Subcutaneous adipose tissue (tissue), 4 donors: ENCODE results near the gene GRIA4. TPM values are rescaled to one million over a fixed set of nuclear protein-coding genes. Genes with fewer than 3 reads are reported as not detected.

Source experiments
- total RNA-seq, 4 donors: library from RNA; depleted of rRNA; stranded (reverse); fragments of >200 nt; gene quantifications; one replicate each; pipeline ENCODE4 v1.1.0, GENCODE V29; 2016
- TF ChIP-seq, protein P1 (sequence below): fragments of 450-650 bp; IDR thresholded peaks from one replicate; pipeline ENCODE4 v1.5.1; 2016; ENCODE audit warnings: low read depth, mild to moderate bottlenecking, control low read depth, antibody characterized with exemption, moderate library complexity

Gene GRIA4
- total RNA-seq, 4 donors from 2014 or later, result not detected

DNA sequence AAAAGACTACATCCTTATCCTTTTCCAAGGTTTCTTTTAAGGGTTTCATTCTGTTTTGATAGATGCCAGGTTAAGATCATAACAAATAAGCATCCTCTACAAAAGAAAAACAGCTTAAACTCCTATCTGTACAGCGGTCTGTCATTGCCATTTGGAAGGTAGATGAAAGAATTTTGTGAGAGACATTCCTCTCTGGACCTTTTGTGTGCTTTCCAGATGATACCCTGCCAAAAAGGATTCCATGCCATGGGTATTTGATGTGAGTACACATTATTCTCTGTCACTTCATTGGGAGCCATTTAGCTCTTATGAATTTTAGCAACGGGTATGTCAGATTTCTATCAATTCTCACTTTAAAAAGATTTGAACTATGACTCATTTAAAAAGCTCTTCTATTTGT lies 153.7 kb downstream of the GRIA4 start:
- TF ChIP-seq, protein P1, sequence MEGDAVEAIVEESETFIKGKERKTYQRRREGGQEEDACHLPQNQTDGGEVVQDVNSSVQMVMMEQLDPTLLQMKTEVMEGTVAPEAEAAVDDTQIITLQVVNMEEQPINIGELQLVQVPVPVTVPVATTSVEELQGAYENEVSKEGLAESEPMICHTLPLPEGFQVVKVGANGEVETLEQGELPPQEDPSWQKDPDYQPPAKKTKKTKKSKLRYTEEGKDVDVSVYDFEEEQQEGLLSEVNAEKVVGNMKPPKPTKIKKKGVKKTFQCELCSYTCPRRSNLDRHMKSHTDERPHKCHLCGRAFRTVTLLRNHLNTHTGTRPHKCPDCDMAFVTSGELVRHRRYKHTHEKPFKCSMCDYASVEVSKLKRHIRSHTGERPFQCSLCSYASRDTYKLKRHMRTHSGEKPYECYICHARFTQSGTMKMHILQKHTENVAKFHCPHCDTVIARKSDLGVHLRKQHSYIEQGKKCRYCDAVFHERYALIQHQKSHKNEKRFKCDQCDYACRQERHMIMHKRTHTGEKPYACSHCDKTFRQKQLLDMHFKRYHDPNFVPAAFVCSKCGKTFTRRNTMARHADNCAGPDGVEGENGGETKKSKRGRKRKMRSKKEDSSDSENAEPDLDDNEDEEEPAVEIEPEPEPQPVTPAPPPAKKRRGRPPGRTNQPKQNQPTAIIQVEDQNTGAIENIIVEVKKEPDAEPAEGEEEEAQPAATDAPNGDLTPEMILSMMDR, result no peak

DNA sequence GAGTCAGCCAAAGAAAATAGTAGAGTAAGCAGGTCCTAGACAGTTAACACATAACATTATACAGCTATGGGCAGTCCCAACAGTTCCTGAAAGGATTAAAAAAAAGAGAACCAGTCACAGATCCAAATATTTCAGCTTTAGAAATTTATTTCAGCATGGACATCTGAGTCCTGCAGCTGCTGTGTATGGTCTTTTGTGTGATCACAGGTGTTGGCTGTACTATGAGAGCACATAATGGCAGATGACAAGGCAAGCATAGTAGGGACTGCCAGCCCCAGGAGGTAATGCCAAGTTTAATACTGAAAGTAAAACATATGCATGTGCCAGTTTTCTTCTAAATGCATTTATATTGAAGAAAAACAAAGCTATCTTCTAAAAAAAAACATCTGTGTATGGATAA lies 158.1 kb downstream of the GRIA4 start:
- TF ChIP-seq, protein P1, result no peak

DNA sequence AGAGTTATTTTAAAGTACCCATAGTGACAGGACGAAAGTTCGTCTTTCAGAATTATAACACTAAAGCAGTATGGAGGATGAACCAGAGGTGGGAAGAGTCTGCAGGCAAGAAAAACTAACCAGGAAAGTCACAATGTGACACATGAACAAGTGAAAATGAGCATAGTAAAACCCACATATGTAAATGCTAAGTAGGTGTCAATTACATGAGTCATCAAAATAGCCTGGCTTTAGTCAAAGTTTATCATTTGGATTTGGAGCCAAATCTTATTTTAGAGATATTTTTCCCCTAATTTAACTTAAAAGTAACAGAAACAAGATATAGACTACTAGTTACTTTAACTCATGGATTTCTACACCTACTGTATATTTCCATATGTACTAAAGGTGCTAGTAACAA lies 159.8 kb downstream of the GRIA4 start:
- TF ChIP-seq, protein P1, result no peak

DNA sequence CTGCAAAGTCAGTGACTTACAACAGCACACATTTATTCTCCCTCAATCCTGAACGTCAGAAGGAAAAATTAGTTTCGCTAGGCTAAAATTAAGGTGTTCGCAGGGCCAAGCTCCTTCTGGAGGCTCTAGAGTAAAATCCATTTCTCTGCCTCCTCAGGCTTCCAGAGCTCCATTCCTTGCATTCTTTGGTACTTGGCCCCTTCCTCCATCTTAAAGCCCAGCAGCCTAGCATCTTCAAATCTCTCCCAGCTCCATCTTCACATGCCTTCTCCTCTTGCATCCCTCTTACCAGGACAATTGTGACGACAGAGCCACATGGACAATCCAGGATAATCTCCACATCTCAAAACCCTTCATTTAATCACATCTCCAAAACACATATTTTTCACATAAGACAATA lies 165.0 kb downstream of the GRIA4 start:
- TF ChIP-seq, protein P1, result no peak

DNA sequence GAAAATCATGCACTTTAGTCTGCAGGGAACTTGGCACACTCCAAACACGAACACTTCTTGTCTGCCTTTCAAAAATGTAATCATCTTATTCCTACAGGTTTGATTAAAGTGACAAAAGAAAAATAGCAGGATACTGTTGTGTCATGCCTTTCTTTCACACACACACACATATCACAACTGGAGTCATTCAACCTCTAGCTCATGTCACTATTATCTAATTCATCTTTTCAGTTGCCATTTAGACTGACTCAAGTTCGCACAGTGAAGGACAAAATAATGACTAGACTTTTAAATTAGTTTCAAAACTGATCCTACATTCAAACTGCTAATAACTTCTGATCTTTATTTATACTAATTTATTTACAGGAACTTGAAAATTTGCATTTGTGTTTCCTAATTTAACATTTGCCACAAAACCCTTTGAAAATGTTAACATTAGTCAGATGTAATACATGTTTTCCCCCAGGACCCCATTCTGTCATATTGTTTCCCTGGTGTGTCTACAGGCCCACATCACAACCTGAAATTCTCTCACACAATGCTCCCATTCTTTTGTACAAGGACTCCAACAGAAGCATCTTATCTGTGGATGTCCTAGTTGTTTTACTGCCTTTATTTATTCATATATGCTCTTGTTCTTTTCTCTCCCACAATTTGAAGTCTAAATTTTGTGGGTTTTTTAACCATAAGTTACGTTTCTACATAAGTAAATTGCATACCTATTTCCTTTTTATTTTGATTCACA lies 171.1 kb downstream of the GRIA4 start:
- TF ChIP-seq, protein P1, result no peak

DNA sequence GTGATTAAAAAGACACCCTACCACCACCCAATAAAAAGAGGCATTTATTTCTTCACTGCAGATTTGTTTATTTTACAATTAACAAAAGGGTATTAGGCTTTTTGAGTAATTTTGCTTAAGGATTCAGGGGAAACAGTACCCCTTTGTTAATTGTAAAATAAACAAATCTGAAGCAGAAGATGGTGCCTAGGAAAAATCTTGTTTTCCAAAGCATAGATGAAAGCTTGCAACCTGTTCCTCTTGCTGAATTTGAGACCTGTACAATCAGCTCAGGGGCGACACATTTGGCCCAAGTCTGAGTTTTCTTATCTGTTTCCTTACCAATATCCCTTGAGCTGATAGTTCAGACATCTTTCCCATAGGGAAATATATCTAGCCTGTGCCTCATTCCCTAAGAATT lies 171.9 kb downstream of the GRIA4 start:
- TF ChIP-seq, protein P1, result no peak

DNA sequence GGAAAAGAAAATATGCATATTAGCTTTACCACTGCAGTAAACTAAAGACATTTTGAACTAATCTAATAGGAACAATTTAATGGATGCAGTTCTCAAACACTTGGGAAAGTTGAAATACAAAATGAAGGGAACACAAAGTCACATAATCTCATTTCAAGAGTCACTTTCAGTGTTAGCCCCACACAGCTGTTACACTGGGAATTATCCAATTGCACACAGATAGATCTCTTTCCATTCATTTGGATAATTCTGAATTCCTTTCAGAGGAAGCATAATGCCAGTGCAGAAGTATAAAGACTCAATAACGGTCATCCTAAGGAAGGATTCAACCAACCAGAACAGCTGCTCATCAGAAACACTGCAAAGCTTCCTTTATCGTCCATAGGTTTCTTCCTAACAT lies 173.3 kb downstream of the GRIA4 start:
- TF ChIP-seq, protein P1, result no peak
